HCT116 (cell line): Measurements from ENCODE around the gene FCN1.

Source experiments
- EGR1 ChIP-seq: IDR thresholded peaks from 2 replicates; pipeline ENCODE4 v1.6.1; 2012; ENCODE audit warnings: low read depth
- EZH2phosphoT487 ChIP-seq: fragments of 200-600 bp; IDR thresholded peaks from 2 replicates; pipeline ENCODE4 v1.6.1; 2018; ENCODE audit warnings: antibody characterized with exemption, borderline replicate concordance
- TF ChIP-seq, protein P1 (sequence below), 3 experiments: fragments of 200-600 bp in 1 of 3; sonication (generic) in 1 of 3; IDR thresholded peaks in 2 of 3; conservative IDR thresholded peaks in 1 of 3; 2 replicates each; pipeline ENCODE4 v1.5.1; 2012 to 2017; ENCODE audit warnings: low read depth in 2 of 3, low read length in 2 of 3, antibody characterized with exemption in 1 of 3, borderline replicate concordance in 1 of 3, control low read depth in 1 of 3, mild to moderate bottlenecking in 1 of 3, mixed read lengths in 1 of 3, mixed run types in 1 of 3, moderate library complexity in 1 of 3; ENCODE audit not compliant: insufficient read depth in 1 of 3
- TF ChIP-seq, protein P2 (sequence below): IDR thresholded peaks from 2 replicates; pipeline ENCODE4 v1.6.1; 2012

DNA sequence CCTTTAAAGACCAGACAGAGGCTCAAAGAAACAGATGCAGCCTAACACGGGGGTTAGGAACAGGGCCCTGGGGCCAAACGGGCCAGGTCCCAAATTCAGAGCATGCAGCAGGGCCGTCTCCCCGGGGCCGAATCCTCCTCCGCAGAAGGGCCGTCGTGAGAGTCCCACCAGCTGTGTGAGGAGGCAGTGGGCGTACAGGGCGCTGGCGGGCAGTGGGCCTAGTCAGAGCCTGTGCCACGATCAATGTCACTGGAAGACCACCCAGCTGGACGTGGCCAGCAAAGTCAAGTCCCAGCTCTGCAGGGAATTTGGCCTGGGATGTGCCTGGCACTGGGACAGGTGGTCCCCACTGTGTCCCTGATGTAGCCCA, 52.9 kb downstream of the FCN1 start:
- TF ChIP-seq, protein P1, sequence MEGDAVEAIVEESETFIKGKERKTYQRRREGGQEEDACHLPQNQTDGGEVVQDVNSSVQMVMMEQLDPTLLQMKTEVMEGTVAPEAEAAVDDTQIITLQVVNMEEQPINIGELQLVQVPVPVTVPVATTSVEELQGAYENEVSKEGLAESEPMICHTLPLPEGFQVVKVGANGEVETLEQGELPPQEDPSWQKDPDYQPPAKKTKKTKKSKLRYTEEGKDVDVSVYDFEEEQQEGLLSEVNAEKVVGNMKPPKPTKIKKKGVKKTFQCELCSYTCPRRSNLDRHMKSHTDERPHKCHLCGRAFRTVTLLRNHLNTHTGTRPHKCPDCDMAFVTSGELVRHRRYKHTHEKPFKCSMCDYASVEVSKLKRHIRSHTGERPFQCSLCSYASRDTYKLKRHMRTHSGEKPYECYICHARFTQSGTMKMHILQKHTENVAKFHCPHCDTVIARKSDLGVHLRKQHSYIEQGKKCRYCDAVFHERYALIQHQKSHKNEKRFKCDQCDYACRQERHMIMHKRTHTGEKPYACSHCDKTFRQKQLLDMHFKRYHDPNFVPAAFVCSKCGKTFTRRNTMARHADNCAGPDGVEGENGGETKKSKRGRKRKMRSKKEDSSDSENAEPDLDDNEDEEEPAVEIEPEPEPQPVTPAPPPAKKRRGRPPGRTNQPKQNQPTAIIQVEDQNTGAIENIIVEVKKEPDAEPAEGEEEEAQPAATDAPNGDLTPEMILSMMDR (IDR thresholded peaks at IDR 0.05 in 2 of 3, conservative IDR thresholded peaks at IDR 0.05 in 1 of 3; ENCODE audit: borderline replicate concordance in 1 of 3, insufficient read depth in 1 of 3, low read depth in 2 of 3, low read length in 2 of 3) = no peak
- no peak for TF ChIP-seq EGR1
- no peak for TF ChIP-seq EZH2phosphoT487
- TF ChIP-seq, protein P2, sequence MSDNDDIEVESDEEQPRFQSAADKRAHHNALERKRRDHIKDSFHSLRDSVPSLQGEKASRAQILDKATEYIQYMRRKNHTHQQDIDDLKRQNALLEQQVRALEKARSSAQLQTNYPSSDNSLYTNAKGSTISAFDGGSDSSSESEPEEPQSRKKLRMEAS = no peak
